HepG2 (cell line): ENCODE data around the gene PEX14. TPM values are rescaled to one million over a fixed set of nuclear protein-coding genes. Genes with fewer than 3 reads are reported as not detected.

ENCODE experiments used
- ATAC-seq: fragments of 200-7000 bp; cut with Tn5 transposase; 3 replicates; pipeline ENCODE4 v1.9.1; 2020; ENCODE audit warnings: mild to moderate bottlenecking, moderate library complexity
- BruUV-seq: library from RNA; stranded (reverse); fragments of 400-500 nt; replicated peaks from 2 replicates; lab custom pipeline; 2021; lab: Mats Ljungman, UMichigan
- CTCF ChIA-PET: fragments of 300-600 bp; formaldehyde crosslinking; extraction: SDS; loops from one replicate; lab custom pipeline; 2021; ENCODE audit warnings: low total read pairs, inconsistent platforms, low intra/inter-chr PET ratio; lab: Yijun Ruan, JAX
- POLR2A ChIA-PET: fragments of 350-600 bp; sonication (Branson Sonifier 250); formaldehyde crosslinking; loops from one replicate; lab custom pipeline; 2020; ENCODE audit warnings: antibody characterized with exemption, inconsistent platforms; lab: Yijun Ruan, JAX
- DNase-seq: peaks from one replicate; pipeline ENCODE4 v3.0.0-alpha.2; 2015; ENCODE audit warnings: low spot score
- FAIRE-seq: peaks from 3 replicates; lab custom pipeline; 2011; peaks lifted over from hg19 to GRCh38; lab: Jason Lieb, UNC
- H2AFZ ChIP-seq: one replicate; pipeline ENCODE4 v1.6.1; 2011; ENCODE audit warnings: low read length, inconsistent platforms
- H3K27ac ChIP-seq: fragments of 300-600 bp; 3 replicates; pipeline ENCODE4 v1.8.0; 2011; ENCODE audit warnings: mixed run types, mild to moderate bottlenecking, mixed read lengths, low read length, inconsistent platforms; ENCODE audit not compliant: insufficient read depth; ENCODE audit errors: extremely low read length
- H3K27me3 ChIP-seq, 2 experiments: fragments of 200-600 bp in 1 of 2; 2 replicates in 1 of 2; 3 replicates in 1 of 2; pipeline versions ENCODE4 v1.6.0 to v1.8.0; 2011; ENCODE audit warnings: low read length in 2 of 2, mild to moderate bottlenecking in 2 of 2, moderate library complexity in 2 of 2, inconsistent platforms in 1 of 2; ENCODE audit not compliant: insufficient read depth in 2 of 2, control insufficient read depth in 1 of 2
- H3K36me3 ChIP-seq, 2 experiments: fragments of 200-600 bp in 1 of 2; replicated peaks in 1 of 2; 2 replicates in 1 of 2; 3 replicates in 1 of 2; pipeline versions ENCODE4 v1.5.1 to v1.8.0; 2011; ENCODE audit warnings: low read length in 2 of 2, inconsistent platforms in 1 of 2; ENCODE audit not compliant: insufficient read depth in 2 of 2, control insufficient read depth in 1 of 2
- H3K4me1 ChIP-seq: 2 replicates; pipeline ENCODE4 v1.5.1; 2012; ENCODE audit warnings: low read length, inconsistent platforms; ENCODE audit not compliant: insufficient read depth
- H3K4me2 ChIP-seq: 2 replicates; pipeline ENCODE4 v1.6.0; 2011; ENCODE audit warnings: low read depth, low read length, inconsistent platforms
- H3K4me3 ChIP-seq, 3 experiments: fragments of 200-600 bp in 1 of 3; sonication (generic), shearing (Covaris generic) in 1 of 3; replicated peaks in 1 of 3; 2 replicates each; pipeline ENCODE4 v1.5.1; 2011 to 2016; ENCODE audit warnings: low read length in 3 of 3, inconsistent platforms in 2 of 3, low read depth in 2 of 3, mild to moderate bottlenecking in 2 of 3, control low read depth in 1 of 3, mixed read lengths in 1 of 3; ENCODE audit not compliant: insufficient read depth in 1 of 3
- H3K79me2 ChIP-seq: one replicate; pipeline ENCODE4 v1.6.1; 2011; ENCODE audit warnings: low read length, inconsistent platforms; ENCODE audit not compliant: insufficient read depth
- H3K9ac ChIP-seq: 2 replicates; pipeline ENCODE4 v1.6.0; 2011; ENCODE audit warnings: mild to moderate bottlenecking, low read depth, low read length, inconsistent platforms; ENCODE audit not compliant: insufficient read depth
- H3K9me3 ChIP-seq: 2 replicates; pipeline ENCODE4 v1.5.1; 2012; ENCODE audit warnings: mild to moderate bottlenecking, low read length
- H4K20me1 ChIP-seq: 2 replicates; pipeline ENCODE4 v1.6.0; 2011; ENCODE audit warnings: inconsistent platforms, mild to moderate bottlenecking, low read length, moderate library complexity; ENCODE audit not compliant: insufficient read depth
- STAG1 ChIP-seq: sonication (generic); formaldehyde crosslinking; IDR thresholded peaks from 2 replicates; pipeline ENCODE4 v1.4.0; 2020; ENCODE audit warnings: missing genetic modification reagents
- TAF15 ChIP-seq: fragments of 200-400 bp; formaldehyde crosslinking; IDR thresholded peaks from one replicate; pipeline ENCODE4 v1.6.1; 2018; ENCODE audit warnings: mild to moderate bottlenecking, low read depth, low read length; ENCODE audit not compliant: poor library complexity, severe bottlenecking
- ZBTB38 ChIP-seq: sonication (generic); formaldehyde crosslinking; IDR thresholded peaks from 2 replicates; pipeline ENCODE4 v1.5.1; 2020; ENCODE audit warnings: mild to moderate bottlenecking, missing genetic modification reagents
- WGBS: methylation state at CpG from one replicate; pipeline ENCODE4 v1.1.6; 2017; ENCODE audit warnings: low lambda C conversion rate; 5-methylcytosine and 5-hydroxymethylcytosine counted together
- in situ Hi-C: cut with HindIII; loops from 2 replicates; pipeline ENCODE4 v1.10.0; 2017; ENCODE audit warnings: low pct_unique_long_range_greater_than_20kb; ENCODE audit not compliant: extremely low pct_ligation_motif_present
- intact Hi-C: fragments of 100-400 bp; cut with micrococcal nuclease; formaldehyde crosslinking; loops from one replicate; pipeline ENCODE4 v1.10.0; 2022; ENCODE audit not compliant: unreplicated experiment
- polyA plus RNA-seq, 8 experiments: library from polyadenylated mRNA; depleted of rRNA in 3 of 8; stranded (reverse) in 7 of 8; unstranded in 1 of 8; fragments of >200 nt; fragmentation: Illumina TruSeq in 4 of 8; extraction: Trizol in 4 of 8; gene quantifications; 2 replicates each; pipeline versions ENCODE4 v1.2.1 to v1.2.3, GENCODE V29; 2011 to 2016; ENCODE audit warnings: low read depth in 4 of 8, missing spikeins in 1 of 8, mixed read lengths in 1 of 8; ENCODE audit not compliant: insufficient read depth in 1 of 8
- total RNA-seq, 5 experiments: library from RNA; depleted of rRNA; stranded (reverse); fragments of >200 nt; fragmentation: Illumina TruSeq; extraction: Trizol; gene quantifications; 2 replicates each; pipeline ENCODE4 v1.2.3, GENCODE V29; 2016; ENCODE audit warnings: low read depth in 1 of 5

PEX14 gene
- total and polyA plus RNA-seq, 2 of the 13 experiments (the other 11 are each of a cell fraction or from before 2014, with no cell fraction given) = 6.5 to 9.9 TPM

DNA sequence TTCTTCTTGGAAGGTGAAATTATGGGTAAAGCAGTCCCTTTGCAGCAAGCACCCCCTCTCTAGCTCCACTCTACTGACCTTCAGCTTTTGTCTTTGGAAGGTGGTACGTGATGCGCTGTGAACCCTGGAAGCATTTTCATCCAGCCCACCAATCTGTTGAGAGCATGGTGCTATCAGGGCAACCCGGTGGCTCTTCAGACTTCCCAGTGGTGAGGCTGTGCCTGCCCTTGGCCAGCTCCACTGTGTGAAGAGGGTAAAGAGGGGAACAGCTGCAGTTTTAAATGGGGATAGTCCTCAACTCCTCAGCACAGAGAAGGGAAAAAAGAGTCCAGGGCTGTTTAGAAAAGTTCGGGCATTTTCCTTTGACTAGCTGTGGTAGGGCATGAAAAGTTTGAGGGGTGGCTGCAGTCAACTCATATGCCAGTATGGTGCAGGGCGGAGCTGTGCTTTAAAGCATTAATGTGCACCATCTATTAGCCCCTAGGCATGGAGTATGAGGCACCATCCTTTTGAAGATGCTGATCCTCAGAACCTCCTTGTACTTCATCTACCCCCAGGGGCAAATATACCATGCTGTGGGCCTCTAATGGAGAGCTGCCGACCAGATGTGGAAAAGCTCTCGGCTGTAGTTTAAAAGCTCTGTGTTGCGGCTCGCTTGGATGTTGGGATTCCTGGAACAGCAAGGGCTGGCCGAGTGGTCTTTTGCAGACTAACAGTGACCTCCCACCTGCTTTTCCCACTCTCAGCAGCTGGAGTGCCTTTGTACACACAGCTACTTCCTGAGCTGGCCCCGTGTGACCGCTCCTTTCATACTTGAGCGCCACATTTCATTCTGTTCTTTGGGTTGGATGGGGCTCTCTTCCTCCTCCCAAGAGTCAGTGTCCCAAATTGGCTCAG, 123.0 kb downstream of the PEX14 start (continued):
- TF ChIP-seq ZBTB38 (CRISPR knock-in tag) = peak; percentile 91

DNA sequence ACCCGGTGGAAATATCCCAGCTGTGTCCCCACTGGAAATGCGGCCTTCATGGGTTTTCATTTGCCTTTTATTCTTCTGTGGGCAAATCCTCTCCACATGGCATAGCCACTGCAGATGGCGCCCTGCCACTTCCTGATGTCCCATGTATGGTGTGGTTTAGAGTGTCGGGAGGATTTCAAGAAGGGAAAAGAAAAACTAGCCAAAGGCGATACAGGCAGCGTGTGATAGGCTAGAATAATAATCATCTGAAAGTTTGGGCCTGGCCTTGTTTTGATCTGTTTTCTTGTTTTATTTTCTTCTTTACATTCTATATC, 123.6 kb downstream of the PEX14 start:
- intact Hi-C loops = loop anchor here (5.0 to 10.0 kb wide), 2 partner anchors 84 to 751 kb away; no protein-coding TSS in a partner anchor
- peaks cover 2 to 11% of the 10 kb centered on the region in 2 experiments; a peak in 3 of 5 replicates for H3K36me3 ChIP-seq
- ChIA-PET POLR2A (interaction anchor here (1.0 to 1.7 kb wide), 3 partner anchors 8 to 87 kb away, joined by 3 to 5 read pairs (median 4); no protein-coding TSS in a partner anchor), CTCF (no interaction called here)
- TF ChIP-seq TAF15 (no peak), STAG1 (0 out of 2 replicates have a peak, but pooled peaks have one; percentile 10)
- peak overlapping the region; percentile 69 for H3K27ac ChIP-seq
- peaks cover 46% of the 10 kb centered on the region for H3K4me1 ChIP-seq
- H2AFZ ChIP-seq = no peak overlapping the region
- WGBS = 95% methylated on average over 6 of the region's 6 CpGs
- H3K4me3 ChIP-seq = 0 out of 6 replicates have a peak overlapping the region, but pooled peaks of 1 of the 3 experiments have one; percentile 0
- in situ Hi-C loops = no loop called here
- BruUV-seq = no TSS peak
- ATAC-seq (no peak), FAIRE-seq (no peak), DNase-seq (no peak)
- H3K27me3 ChIP-seq = no peaks in the 10 kb centered on the region
- no peaks in the 10 kb centered on the region for H3K9me3 ChIP-seq
- H3K79me2 ChIP-seq = no peaks in the 10 kb centered on the region
- H3K9ac ChIP-seq = no peak overlapping the region
- no peaks in the 10 kb centered on the region; the same call in 1 of the 2 replicates for H4K20me1 ChIP-seq
- H3K4me2 ChIP-seq = peak overlapping the region; percentile 63; the same call in 1 of the 2 replicates
